ENCODE results near the gene FBN3. TPM values are rescaled to one million over a fixed set of nuclear protein-coding genes. Genes with fewer than 3 reads are reported as not detected.

FBN3 gene
- total and polyA plus RNA-seq, 2 donors (not counting 1 experiment from before 2014, with no cell fraction given), result not detected

- Histone ChIP-seq H3K27me3 (replicated peaks in 1 of 4; ENCODE audit: control extremely low read depth in 1 of 4, control insufficient read depth in 3 of 4, insufficient read depth in 4 of 4, low read length in 3 of 4) (no peaks in the 10 kb centered on the region), H2AFZ (ENCODE audit: insufficient read depth, low read depth, low read length, poor library complexity, severe bottlenecking) (no peak overlapping the region), H3K9me3 (ENCODE audit: control extremely low read depth in 1 of 3, control insufficient read depth in 2 of 3, insufficient read depth in 1 of 3, low read length in 2 of 3) (peaks cover 0 to 13% (median 0%) of the 10 kb centered on the region in 3 donors), H4K20me1 (ENCODE audit: control insufficient read depth, insufficient read depth, low read length, poor library complexity, severe bottlenecking) (no peaks in the 10 kb centered on the region), H3K4me1 (ENCODE audit: control insufficient read depth in 2 of 2, insufficient read depth in 2 of 2, low read length in 2 of 2) (peaks cover 56 to 64% of the 10 kb centered on the region in 2 donors), H3K79me2 (ENCODE audit: control insufficient read depth, insufficient read depth, low read length) (no peaks in the 10 kb centered on the region), H3K4me2 (replicated peaks; ENCODE audit: low read depth, low read length, poor library complexity, severe bottlenecking) (peak overlapping the region; percentile 44), H3K27ac (ENCODE audit: low read length in 2 of 2) (peak overlapping the region; percentile 32 to 96), H3K9ac (ENCODE audit: low read length) (no peak overlapping the region), H3K36me3 (replicated peaks in 1 of 2; ENCODE audit: control extremely low read depth in 1 of 2, control insufficient read depth in 1 of 2, extremely low read depth in 1 of 2, insufficient read depth in 2 of 2, low read length in 1 of 2) (no peaks in the 10 kb centered on the region), H3K4me3 (ENCODE audit: control extremely low read depth in 1 of 5, extremely low read depth in 1 of 5, insufficient read depth in 1 of 5, low read depth in 2 of 5, low read length in 4 of 5) (peak overlapping the region in 1 of 5 experiments; percentile 36)
- intact Hi-C loops (cut with micrococcal nuclease), result no loop called here
- 19% methylated on average over 4 of the region's 10 CpGs for WGBS (ENCODE audit: insufficient coverage)
- H3K4me3 Mint-ChIP-seq, result peak overlapping the region; percentile 76
- peaks cover 55% of the 10 kb centered on the region for H3K4me1 Mint-ChIP-seq
- TF ChIP-seq, protein P1, sequence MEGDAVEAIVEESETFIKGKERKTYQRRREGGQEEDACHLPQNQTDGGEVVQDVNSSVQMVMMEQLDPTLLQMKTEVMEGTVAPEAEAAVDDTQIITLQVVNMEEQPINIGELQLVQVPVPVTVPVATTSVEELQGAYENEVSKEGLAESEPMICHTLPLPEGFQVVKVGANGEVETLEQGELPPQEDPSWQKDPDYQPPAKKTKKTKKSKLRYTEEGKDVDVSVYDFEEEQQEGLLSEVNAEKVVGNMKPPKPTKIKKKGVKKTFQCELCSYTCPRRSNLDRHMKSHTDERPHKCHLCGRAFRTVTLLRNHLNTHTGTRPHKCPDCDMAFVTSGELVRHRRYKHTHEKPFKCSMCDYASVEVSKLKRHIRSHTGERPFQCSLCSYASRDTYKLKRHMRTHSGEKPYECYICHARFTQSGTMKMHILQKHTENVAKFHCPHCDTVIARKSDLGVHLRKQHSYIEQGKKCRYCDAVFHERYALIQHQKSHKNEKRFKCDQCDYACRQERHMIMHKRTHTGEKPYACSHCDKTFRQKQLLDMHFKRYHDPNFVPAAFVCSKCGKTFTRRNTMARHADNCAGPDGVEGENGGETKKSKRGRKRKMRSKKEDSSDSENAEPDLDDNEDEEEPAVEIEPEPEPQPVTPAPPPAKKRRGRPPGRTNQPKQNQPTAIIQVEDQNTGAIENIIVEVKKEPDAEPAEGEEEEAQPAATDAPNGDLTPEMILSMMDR (IDR thresholded peaks at IDR 0.05), result no peak
- no peak for TF ChIP-seq EZH2 (IDR thresholded peaks at IDR 0.05; ENCODE audit: borderline replicate concordance, insufficient read depth, low read depth, low read length, poor library complexity, severe bottlenecking)
- peak overlapping the region; percentile 85 for H3K27ac Mint-ChIP-seq
- H3K9me3 Mint-ChIP-seq (ENCODE audit: insufficient read depth), result no peaks in the 10 kb centered on the region
- peak; percentile 61 for DNase-seq
- POLR2A ChIA-PET, result interaction anchor here (0.9 to 4.4 kb wide), 3 partner anchors 14 to 47 kb away, joined by 4 to 71 read pairs (median 5); partner anchors contain the start of gene CERS4
- H3K27me3 Mint-ChIP-seq, result no peaks in the 10 kb centered on the region
- no peak for ATAC-seq (ENCODE audit: low read depth)
- CTCF ChIA-PET, result interaction anchor here (0.9 to 3.6 kb wide), 5 partner anchors 9 to 38 kb away, joined by 3 to 27 read pairs (median 3); partner anchors contain the start of gene CERS4
These were observed 47.0 kb upstream of the FBN3 start for GRCh38 chr19:8196271-8196927.

Data from B cell (primary cell).